HG02884 (cell line): ENCODE results near the gene DOK4.
A peak's percentile ranks its signal among the peaks of the same experiment; 100 is the strongest.

ENCODE experiments used
- ATAC-seq: cut with Tn5 transposase; IDR thresholded peaks from one replicate; pipeline ENCODE4 v1.9.1; 2021; ENCODE audit warnings: mild to moderate bottlenecking, moderate library complexity; ENCODE audit not compliant: unreplicated experiment

Gene DOK4

GRCh38 chr16:57485916-57486857 is at the start of gene DOK4:
Gene DOK4, minus strand, starts transcription at chr16:57486493. Its CDS starts 6,986 bp downstream, at chr16:57479507.
- ATAC-seq: peak; percentile 76

GRCh38 chr16:57535680-57536305 is 49.5 kb upstream of the DOK4 start:
- peak; percentile 49 for ATAC-seq

- no peak for ATAC-seq
Observed at GRCh38 chr16:57534881-57535658, 48.8 kb upstream of the DOK4 start.

- no peak for ATAC-seq
Observed at GRCh38 chr16:57534337-57534880, 48.1 kb upstream of the DOK4 start.

GRCh38 chr16:57533431-57534336 is 47.4 kb upstream of the DOK4 start:
- no peak for ATAC-seq

GRCh38 chr16:57532266-57532625 is 46.0 kb upstream of the DOK4 start:
- no peak for ATAC-seq

- ATAC-seq: no peak
Observed at GRCh38 chr16:57531635-57532265, 45.5 kb upstream of the DOK4 start.

- ATAC-seq: no peak
Observed at GRCh38 chr16:57531253-57531575, 44.9 kb upstream of the DOK4 start.

- ATAC-seq: no peak
Observed at GRCh38 chr16:57530522-57531252, 44.4 kb upstream of the DOK4 start.

GRCh38 chr16:57530104-57530521 is 43.8 kb upstream of the DOK4 start:
- ATAC-seq: peak; percentile 74

GRCh38 chr16:57529391-57530103 is 43.3 kb upstream of the DOK4 start:
- ATAC-seq: peak; percentile 26

- ATAC-seq: no peak
Observed at GRCh38 chr16:57528499-57529390, 42.5 kb upstream of the DOK4 start.

GRCh38 chr16:57527610-57528360 is 41.5 kb upstream of the DOK4 start:
- no peak for ATAC-seq

- no peak for ATAC-seq
Observed at GRCh38 chr16:57527027-57527426, 40.7 kb upstream of the DOK4 start.

- ATAC-seq: no peak
Observed at GRCh38 chr16:57526498-57526897, 40.2 kb upstream of the DOK4 start.

GRCh38 chr16:57525761-57526160 is 39.5 kb upstream of the DOK4 start:
- no peak for ATAC-seq

- ATAC-seq: no peak
Observed at GRCh38 chr16:57522960-57523359, 36.7 kb upstream of the DOK4 start.
